ENCODE results near the gene SSBP3. TPM values are rescaled to one million over a fixed set of nuclear protein-coding genes. Genes with fewer than 3 reads are reported as not detected.

SSBP3 gene
- total and polyA plus RNA-seq, 2 experiments from 2014 or later, result 47.4 to 68.6 TPM

DNA sequence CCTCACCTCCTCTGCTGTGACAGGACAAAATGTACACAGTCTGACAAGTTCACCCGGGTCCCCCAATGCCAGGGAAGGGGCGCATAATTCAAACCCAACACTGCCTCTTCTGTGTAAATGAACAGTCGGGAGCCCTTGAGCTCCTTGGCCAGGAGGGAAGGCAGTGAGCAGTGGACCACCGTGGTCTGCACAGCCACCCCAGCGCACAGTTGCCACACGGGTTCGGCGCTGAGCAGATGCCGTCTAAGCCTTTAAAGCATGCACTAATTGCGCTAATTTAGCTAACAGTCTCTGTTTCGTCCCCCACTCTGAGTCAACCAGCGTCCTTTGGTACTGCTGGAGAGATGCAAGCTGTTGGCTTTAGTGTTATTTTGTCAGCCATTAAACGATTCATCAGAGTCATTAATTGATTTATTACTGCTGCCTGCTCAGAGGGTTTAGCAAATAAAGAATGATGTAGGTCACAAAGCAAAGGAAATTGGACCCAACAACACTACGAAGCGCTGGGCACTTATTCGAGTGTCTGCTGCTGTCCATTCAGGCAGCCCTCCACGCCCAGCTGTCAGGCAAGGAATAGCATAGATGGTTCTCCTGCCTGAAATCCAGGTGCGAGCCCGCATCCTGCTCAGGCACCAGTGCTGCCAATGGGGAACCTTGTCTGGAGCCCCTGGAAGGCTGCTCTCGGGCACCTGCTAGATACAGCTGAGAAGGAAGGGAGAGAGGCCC lies 114.8 kb downstream of the SSBP3 start:
- TF ChIP-seq ZNF114 (CRISPR knock-in tag; IDR thresholded peaks at IDR 0.05), result no peak
- TF ChIP-seq ZNF462 (CRISPR knock-in tag; IDR thresholded peaks at IDR 0.05), result no peak
- TF ChIP-seq, protein P1, sequence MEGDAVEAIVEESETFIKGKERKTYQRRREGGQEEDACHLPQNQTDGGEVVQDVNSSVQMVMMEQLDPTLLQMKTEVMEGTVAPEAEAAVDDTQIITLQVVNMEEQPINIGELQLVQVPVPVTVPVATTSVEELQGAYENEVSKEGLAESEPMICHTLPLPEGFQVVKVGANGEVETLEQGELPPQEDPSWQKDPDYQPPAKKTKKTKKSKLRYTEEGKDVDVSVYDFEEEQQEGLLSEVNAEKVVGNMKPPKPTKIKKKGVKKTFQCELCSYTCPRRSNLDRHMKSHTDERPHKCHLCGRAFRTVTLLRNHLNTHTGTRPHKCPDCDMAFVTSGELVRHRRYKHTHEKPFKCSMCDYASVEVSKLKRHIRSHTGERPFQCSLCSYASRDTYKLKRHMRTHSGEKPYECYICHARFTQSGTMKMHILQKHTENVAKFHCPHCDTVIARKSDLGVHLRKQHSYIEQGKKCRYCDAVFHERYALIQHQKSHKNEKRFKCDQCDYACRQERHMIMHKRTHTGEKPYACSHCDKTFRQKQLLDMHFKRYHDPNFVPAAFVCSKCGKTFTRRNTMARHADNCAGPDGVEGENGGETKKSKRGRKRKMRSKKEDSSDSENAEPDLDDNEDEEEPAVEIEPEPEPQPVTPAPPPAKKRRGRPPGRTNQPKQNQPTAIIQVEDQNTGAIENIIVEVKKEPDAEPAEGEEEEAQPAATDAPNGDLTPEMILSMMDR (conservative IDR thresholded peaks at IDR 0.05; ENCODE audit: low read depth in 2 of 2), result no peak
- TF ChIP-seq ZNF331 (CRISPR knock-in tag; IDR thresholded peaks at IDR 0.05; ENCODE audit: low read depth), result no peak
- TF ChIP-seq REST (IDR thresholded peaks at IDR 0.05; ENCODE audit: unreplicated experiment), result no peak
- TF ChIP-seq JUNB (IDR thresholded peaks at IDR 0.05; ENCODE audit: unreplicated experiment), result no peak
- no peak for TF ChIP-seq CREB1 (CRISPR knock-in tag; IDR thresholded peaks at IDR 0.05; ENCODE audit: low read depth)
- no peak for TF ChIP-seq NANOG (IDR thresholded peaks at IDR 0.05; ENCODE audit: borderline replicate concordance)
- TF ChIP-seq ETS1 (IDR thresholded peaks at IDR 0.05), result no peak
- no peak for TF ChIP-seq POLR2AphosphoS5 (IDR thresholded peaks at IDR 0.05; ENCODE audit: low read depth)
- TF ChIP-seq EZH2 (IDR thresholded peaks at IDR 0.05; ENCODE audit: low read depth, unreplicated experiment), result no peak
- no peak for TF ChIP-seq STAT1 (IDR thresholded peaks at IDR 0.05; ENCODE audit: unreplicated experiment)
- no peak for TF ChIP-seq EZH2phosphoT487 (IDR thresholded peaks at IDR 0.05; ENCODE audit: unreplicated experiment)
- Histone ChIP-seq H3K4me1 (ENCODE audit: insufficient read depth) (peaks cover 70% of the 10 kb centered on the region), H3K4me2 (no peak overlapping the region), H2AFZ (no peak overlapping the region), H3K79me2 (replicated peaks; ENCODE audit: insufficient read depth) (peaks cover 99% of the 10 kb centered on the region), H3K27me3 (ENCODE audit: insufficient read depth) (no peaks in the 10 kb centered on the region), H3F3A (replicated peaks; ENCODE audit: low read depth) (0 out of 2 replicates have a peak, but pooled peaks cover 4% of the 10 kb centered on the region), H3K36me3 (ENCODE audit: insufficient read depth) (no peaks in the 10 kb centered on the region), H3K27ac (ENCODE audit: low read depth) (no peak overlapping the region), H3K9me2 (ENCODE audit: insufficient read depth) (no peaks in the 10 kb centered on the region), H4K20me1 (replicated peaks; ENCODE audit: insufficient read depth) (peaks cover 44% of the 10 kb centered on the region), H3K4me3 (no peak overlapping the region)
- peaks cover 19% of the 10 kb centered on the region for H3K27me3 Mint-ChIP-seq (ENCODE audit: insufficient read depth, low read depth, poor library complexity)
- H3K27ac Mint-ChIP-seq, result no peak overlapping the region
- no peak for ATAC-seq
- no peak overlapping the region for H3K4me3 Mint-ChIP-seq
- no peaks in the 10 kb centered on the region for H3K9me3 Mint-ChIP-seq
- H3K36me3 Mint-ChIP-seq (ENCODE audit: low read depth), result no peaks in the 10 kb centered on the region
- no peak for DNase-seq (ENCODE audit: low spot score)
- peaks cover 88% of the 10 kb centered on the region for H3K4me1 Mint-ChIP-seq
